ENCODE results near the gene ABCC9.
"Not testable (repeated sequence)": the region's sequence is repeated elsewhere in the genome, so short reads cannot be mapped to it uniquely, and the experiment has no call there.

ABCC9 gene

GRCh38 chr12:21819678-21820077 is 121.5 kb downstream of the ABCC9 start:
- DNase-seq (ENCODE audit: extremely low read depth in 1 of 2, low read depth in 1 of 2) = no peak

- no peak for DNase-seq (ENCODE audit: extremely low read depth in 1 of 2, low read depth in 1 of 2)
These were observed 122.0 kb downstream of the ABCC9 start for GRCh38 chr12:21819236-21819635.

GRCh38 chr12:21818627-21819026 is 122.6 kb downstream of the ABCC9 start:
- no peak for DNase-seq (ENCODE audit: extremely low read depth in 1 of 2, low read depth in 1 of 2)

DNA sequence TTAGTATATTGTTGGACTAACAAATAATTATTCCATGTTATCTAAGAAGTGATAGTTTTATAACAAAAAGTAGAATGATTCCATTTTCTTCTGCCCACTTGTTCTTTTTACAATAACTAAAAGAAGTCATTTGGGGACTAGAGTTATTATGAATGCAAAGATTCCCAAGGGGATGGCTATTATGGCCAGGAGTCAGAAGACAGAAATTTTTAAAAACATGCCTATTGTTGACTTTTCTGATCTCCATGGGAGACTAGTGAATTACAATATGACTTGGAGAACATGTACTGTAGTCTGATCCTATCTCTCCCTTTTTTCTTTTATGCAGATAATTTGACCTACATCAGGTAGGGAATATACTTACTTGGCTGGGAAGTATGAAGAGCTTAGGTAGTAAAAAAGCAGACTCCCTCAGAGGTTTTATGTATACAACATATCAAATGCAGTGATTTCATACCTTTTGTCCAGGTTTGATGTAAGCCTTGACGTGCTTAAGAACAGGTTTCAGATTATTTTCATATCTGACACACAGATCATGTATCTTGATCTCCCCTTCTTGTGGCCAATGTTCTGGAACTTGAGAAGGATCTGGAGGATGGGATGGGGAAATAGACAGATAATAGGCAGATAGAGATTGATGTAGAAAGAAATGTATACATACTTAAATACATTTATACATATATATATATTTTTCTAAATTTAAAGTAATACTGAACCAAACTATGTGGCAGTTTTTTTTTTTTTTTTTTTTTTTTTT is 125.7 kb downstream of the ABCC9 start:
- DNase-seq (ENCODE audit: extremely low read depth in 1 of 2, low read depth in 1 of 2) = no peak

DNA sequence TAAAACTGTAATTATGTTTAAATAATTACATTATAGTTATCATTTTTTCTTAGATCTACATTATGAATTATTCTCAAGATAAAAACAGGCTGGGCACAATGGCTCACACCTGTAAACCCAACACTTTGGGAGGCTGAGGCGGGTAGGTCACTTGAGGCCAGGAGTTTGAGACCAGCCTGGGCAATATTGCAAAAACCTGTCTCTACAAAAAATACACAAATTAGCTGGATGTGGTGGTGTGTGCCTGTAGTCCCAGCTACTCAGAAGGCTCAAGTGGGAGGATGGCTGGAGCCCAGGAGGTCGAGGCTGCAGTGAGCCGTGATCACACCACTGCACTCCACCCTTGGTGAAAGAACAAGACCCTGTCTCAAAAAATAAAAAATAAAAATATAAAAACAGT is 126.4 kb downstream of the ABCC9 start:
- DNase-seq (ENCODE audit: extremely low read depth in 1 of 2, low read depth in 1 of 2) = no peak

GRCh38 chr12:21814327-21814726 is 126.9 kb downstream of the ABCC9 start:
- DNase-seq (ENCODE audit: extremely low read depth in 1 of 2, low read depth in 1 of 2) = no peak

DNA sequence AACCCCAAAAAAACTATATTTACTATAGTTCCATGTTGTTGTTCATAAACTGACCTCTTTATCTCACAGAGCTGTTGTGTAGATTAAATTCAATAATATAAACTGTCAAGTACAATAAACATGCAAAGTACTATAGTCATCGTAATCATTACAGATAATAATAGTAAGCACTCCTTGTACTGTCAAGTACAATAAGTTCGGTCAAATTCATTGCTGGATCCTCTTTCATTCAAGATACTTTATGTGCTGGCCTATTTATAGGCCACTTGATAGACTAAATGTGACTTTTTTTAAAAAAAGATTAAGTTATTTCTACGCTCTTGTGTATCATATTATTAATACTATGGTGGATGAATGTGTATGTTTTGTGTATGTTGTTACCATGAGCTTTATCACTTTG is 127.5 kb downstream of the ABCC9 start:
- no peak for DNase-seq (ENCODE audit: extremely low read depth in 1 of 2, low read depth in 1 of 2)

DNA sequence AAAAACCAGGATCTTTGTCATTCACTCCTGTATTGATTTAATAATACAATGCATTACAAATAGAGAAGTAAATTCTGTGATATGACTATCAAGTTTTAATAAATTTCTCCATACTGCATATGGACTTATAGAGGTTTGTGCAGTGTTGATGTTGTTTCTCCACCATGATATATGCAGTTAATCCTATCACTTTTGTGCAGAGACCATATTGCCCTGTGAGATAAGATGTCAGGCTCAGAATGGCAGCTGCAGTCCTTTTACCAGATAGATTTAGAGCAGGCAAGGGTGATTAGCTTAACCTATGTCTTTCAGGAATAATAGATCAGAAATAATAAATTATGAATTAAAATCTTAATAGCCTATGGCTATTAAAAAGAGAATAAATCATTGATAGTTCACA is 128.1 kb downstream of the ABCC9 start:
- DNase-seq (ENCODE audit: extremely low read depth in 1 of 2, low read depth in 1 of 2) = no peak

DNA sequence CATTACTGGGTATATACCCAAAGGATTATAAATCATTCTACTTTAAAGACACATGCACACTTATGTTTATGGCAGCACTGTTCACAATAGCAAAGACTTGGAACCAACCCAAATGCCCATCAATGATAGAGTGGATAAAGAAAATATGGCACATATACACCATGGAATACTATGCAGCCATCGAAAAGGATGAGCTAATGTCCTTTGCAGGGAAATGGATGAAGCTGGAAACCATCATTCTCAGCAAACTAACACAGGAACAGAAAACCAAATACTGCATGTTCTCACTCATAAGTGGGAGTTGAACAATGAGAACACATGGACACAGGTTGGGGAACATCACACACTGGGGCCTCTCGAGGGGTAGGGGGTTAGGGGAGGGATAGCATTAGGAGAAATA is 128.9 kb downstream of the ABCC9 start:
- not testable (repeated sequence) for DNase-seq (ENCODE audit: extremely low read depth in 1 of 2, low read depth in 1 of 2)

DNA sequence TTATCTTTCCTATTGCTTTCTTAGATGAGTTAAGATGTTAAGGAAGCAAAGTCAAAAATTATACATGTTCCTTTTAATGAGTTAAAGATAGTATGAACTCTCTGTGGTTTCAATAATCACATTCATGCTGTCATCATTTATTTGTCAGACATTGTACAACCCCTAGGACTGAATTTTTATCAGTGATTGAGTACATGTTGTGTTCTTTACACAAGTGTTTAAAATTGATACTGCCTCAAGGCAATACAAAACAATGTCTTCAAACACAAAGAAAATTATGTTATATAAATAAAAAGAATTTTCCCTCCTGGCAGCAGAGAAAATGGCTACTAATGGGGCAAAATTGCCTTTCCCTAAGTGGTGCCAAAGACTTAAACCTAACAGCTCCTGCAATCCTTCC is 132.1 kb downstream of the ABCC9 start:
- no peak for DNase-seq (ENCODE audit: extremely low read depth in 1 of 2, low read depth in 1 of 2)

DNA sequence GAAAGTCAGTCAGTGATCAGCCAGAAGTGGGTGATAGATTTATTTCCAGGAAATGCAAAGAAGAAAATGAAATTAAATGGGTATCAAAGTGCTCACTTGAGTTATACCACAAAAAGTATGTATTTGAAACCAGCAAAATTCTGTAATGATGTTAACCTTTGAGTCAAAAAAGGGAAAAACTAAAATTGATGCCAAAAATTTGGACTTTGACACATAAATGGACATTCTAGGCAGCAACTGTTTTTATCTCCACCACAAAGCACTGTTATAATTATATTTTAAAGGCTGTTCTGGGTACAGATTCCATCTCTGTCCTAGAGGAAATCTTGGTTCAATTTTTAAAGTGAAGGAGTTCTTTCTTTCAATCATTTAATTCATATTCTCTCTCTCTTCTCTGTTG is 135.0 kb downstream of the ABCC9 start:
- DNase-seq (ENCODE audit: extremely low read depth in 1 of 2, low read depth in 1 of 2) = no peak

DNA sequence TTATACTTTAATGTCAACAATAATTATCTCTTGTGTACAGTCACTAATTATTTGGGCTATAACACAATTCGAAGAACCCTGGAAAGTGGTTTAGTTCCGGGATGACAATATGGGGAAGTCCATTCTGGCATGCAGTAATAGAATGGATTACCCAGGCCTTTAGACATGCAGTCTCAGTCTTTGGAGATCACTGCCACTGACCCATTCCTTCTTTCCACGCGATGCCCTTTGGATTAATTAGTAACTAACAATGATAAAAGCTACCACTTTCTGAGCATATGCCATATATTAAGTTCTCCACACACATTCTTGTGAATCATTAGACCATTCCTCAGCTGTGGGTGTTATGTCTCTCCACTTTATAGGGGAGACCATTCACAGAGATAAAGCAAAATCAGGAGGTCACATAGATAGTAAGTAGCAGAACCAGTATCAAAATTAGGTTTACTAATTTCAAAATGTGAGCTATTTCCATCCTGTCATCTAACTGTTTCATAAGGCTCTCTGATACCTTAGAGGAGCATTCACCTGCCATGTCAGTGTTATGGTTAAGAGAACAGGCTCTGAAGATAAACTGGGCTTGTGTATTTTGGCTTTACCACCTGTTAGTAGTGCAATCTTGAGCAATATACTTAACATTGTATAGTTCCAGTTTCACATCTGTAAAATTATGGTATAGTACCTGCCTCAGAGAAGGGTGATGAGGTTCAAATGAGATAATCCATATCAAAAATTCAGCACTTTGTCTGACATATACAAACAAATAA is 139.5 kb downstream of the ABCC9 start:
- no peak for DNase-seq (ENCODE audit: extremely low read depth in 1 of 2, low read depth in 1 of 2)

- no peak for DNase-seq (ENCODE audit: extremely low read depth in 1 of 2, low read depth in 1 of 2)
These were observed 141.2 kb downstream of the ABCC9 start for GRCh38 chr12:21800011-21800410.

DNA sequence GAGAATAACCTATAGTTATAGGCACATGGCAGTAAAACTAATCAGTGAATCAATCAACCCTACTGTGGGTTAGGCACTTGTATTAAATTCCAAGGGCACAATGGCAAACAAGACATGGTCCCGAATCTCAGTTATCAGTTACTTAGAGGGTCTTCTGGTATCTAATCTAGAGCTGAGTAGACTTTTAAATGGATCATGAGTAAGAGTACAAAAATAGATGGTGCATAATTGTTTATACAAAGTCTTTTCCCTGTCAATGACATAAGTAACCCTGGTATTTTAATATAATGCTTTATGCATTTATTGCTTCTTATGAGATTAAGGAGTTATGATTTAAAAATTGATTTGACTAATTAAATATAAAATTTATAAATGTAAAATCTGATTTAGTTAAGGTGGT is 143.7 kb downstream of the ABCC9 start:
- DNase-seq (ENCODE audit: extremely low read depth in 1 of 2, low read depth in 1 of 2) = no peak

- DNase-seq (ENCODE audit: extremely low read depth in 1 of 2, low read depth in 1 of 2) = no peak
These were observed 145.4 kb downstream of the ABCC9 start for GRCh38 chr12:21795648-21796328.

- DNase-seq (ENCODE audit: extremely low read depth in 1 of 2, low read depth in 1 of 2) = not testable (repeated sequence)
These were observed 146.2 kb downstream of the ABCC9 start for GRCh38 chr12:21794807-21795595.

GRCh38 chr12:21789687-21790086 is 151.5 kb downstream of the ABCC9 start:
- not testable (repeated sequence) for DNase-seq (ENCODE audit: extremely low read depth in 1 of 2, low read depth in 1 of 2)

GRCh38 chr12:21788089-21788983 is 152.9 kb downstream of the ABCC9 start:
- DNase-seq (ENCODE audit: extremely low read depth in 1 of 2, low read depth in 1 of 2) = no peak

GRCh38 chr12:21786041-21786531 is 155.1 kb downstream of the ABCC9 start:
- no peak for DNase-seq (ENCODE audit: extremely low read depth in 1 of 2, low read depth in 1 of 2)

GRCh38 chr12:21782723-21783122 is 158.5 kb downstream of the ABCC9 start:
- not testable (repeated sequence) for DNase-seq (ENCODE audit: extremely low read depth in 1 of 2, low read depth in 1 of 2)
